ENCODE data around the gene CACYBP. TPM values are rescaled to one million over a fixed set of nuclear protein-coding genes. Genes with fewer than 3 reads are reported as not detected.

Gene CACYBP
- total and polyA plus RNA-seq, 2 of the 13 experiments (the other 11 are each of a cell fraction or from before 2014, with no cell fraction given), result 18.4 to 183 TPM

- TF ChIP-seq DRAP1 (CRISPR knock-in tag; IDR thresholded peaks at IDR 0.05) (peak; percentile 76; the same call in 1 of the 2 replicates), POGK (CRISPR knock-in tag; conservative IDR thresholded peaks at IDR 0.05) (peak; percentile 78; the same call in 1 of the 2 replicates), THAP7 (CRISPR knock-in tag; IDR thresholded peaks at IDR 0.05) (no peak), GMEB1 (CRISPR knock-in tag; IDR thresholded peaks at IDR 0.05; ENCODE audit: borderline replicate concordance) (peak; percentile 73; the same call in 1 of the 2 replicates), ZNF713 (CRISPR knock-in tag; IDR thresholded peaks at IDR 0.05) (0 out of 2 replicates have a peak, but pooled peaks have one; percentile 38), NPAS2 (CRISPR knock-in tag; IDR thresholded peaks at IDR 0.05; ENCODE audit: borderline replicate concordance) (no peak), ZNF17 (CRISPR knock-in tag; IDR thresholded peaks at IDR 0.05) (no peak), ZBTB14 (CRISPR knock-in tag; IDR thresholded peaks at IDR 0.05) (no peak), ZBTB3 (CRISPR knock-in tag; IDR thresholded peaks at IDR 0.05; ENCODE audit: borderline replicate concordance, low read depth) (no peak), ZNF678 (CRISPR knock-in tag; IDR thresholded peaks at IDR 0.05) (no peak), ETV5 (CRISPR knock-in tag; IDR thresholded peaks at IDR 0.05; ENCODE audit: borderline replicate concordance) (peak; percentile 15; the same call in 1 of the 2 replicates), PAF1 (CRISPR knock-in tag; IDR thresholded peaks at IDR 0.05) (no peak), ZSCAN9 (CRISPR knock-in tag; IDR thresholded peaks at IDR 0.05; ENCODE audit: borderline replicate concordance) (peak; percentile 70; the same call in 1 of the 2 replicates), PITX1 (CRISPR knock-in tag; IDR thresholded peaks at IDR 0.05) (no peak), THAP8 (CRISPR knock-in tag; IDR thresholded peaks at IDR 0.05; ENCODE audit: borderline replicate concordance) (no peak), ZNF792 (CRISPR knock-in tag; IDR thresholded peaks at IDR 0.05) (peak; percentile 64; the same call in 1 of the 2 replicates), ZNF496 (CRISPR knock-in tag; IDR thresholded peaks at IDR 0.05; ENCODE audit: insufficient replicate concordance) (no peak), ARID3A (IDR thresholded peaks at IDR 0.05; ENCODE audit: low read depth, low read length) (no peak), PTBP1 (IDR thresholded peaks at IDR 0.05; ENCODE audit: low read depth, low read length, poor library complexity, severe bottlenecking) (peak; percentile 85), ZNF841 (CRISPR knock-in tag; IDR thresholded peaks at IDR 0.05; ENCODE audit: borderline replicate concordance) (no peak)
Measured at GRCh38 chr1:175023043-175023921, 23.5 kb downstream of the CACYBP start, which contains the start of gene MRPS14 (continued).

All from HepG2 (cell line).